ENCODE data around the gene GOLIM4.

- TF ChIP-seq CTCF (IDR thresholded peaks at IDR 0.05) (no peak), POLR2A (IDR thresholded peaks at IDR 0.05) (no peak), POLR2AphosphoS5 (IDR thresholded peaks at IDR 0.05) (no peak)
Observed at GRCh38 chr3:168068346-168068745, 27.4 kb downstream of the GOLIM4 start.
